CD4-positive, alpha-beta T cell treated with Interleukin-2 at 100 ng/mL for 4 hours (primary cell): ENCODE measurements around the gene NNAT.
"Not testable (repeated sequence)": the region's sequence is repeated elsewhere in the genome, so short reads cannot be mapped to it uniquely, and the experiment has no call there.

Experiments
- DNase-seq: peaks from one replicate; pipeline ENCODE4 v3.0.0-alpha.2; 2020; ENCODE audit warnings: low spot score

NNAT gene

GRCh38 chr20:37524859-37525708 is 4.0 kb downstream of the NNAT start:
- peak; percentile 52 for DNase-seq

- DNase-seq, result no peak
These were observed 4.8 kb downstream of the NNAT start for GRCh38 chr20:37525810-37526209.

- DNase-seq, result no peak
These were observed 5.3 kb downstream of the NNAT start for GRCh38 chr20:37526238-37526838.

GRCh38 chr20:37526839-37527637 is 6.0 kb downstream of the NNAT start:
- DNase-seq, result no peak

- DNase-seq, result peak; percentile 93
These were observed 6.8 kb downstream of the NNAT start, which contains the start of gene BLCAP for GRCh38 chr20:37527638-37528445. Gene BLCAP, minus strand, starts transcription at chr20:37527876. Its CDS starts 8,702 bp downstream, at chr20:37519174.

GRCh38 chr20:37528446-37529213 is 7.6 kb downstream of the NNAT start:
- no peak for DNase-seq

GRCh38 chr20:37529214-37529967 is 8.3 kb downstream of the NNAT start:
- DNase-seq, result no peak

GRCh38 chr20:37529968-37530600 is 9.0 kb downstream of the NNAT start:
- no peak for DNase-seq

- DNase-seq, result no peak
These were observed 9.6 kb downstream of the NNAT start for GRCh38 chr20:37530696-37531095.

GRCh38 chr20:37531856-37532255 is 10.8 kb downstream of the NNAT start:
- DNase-seq, result no peak

- DNase-seq, result no peak
These were observed 12.2 kb downstream of the NNAT start for GRCh38 chr20:37533154-37533715.

GRCh38 chr20:37534401-37535157 is 13.5 kb downstream of the NNAT start:
- peak; percentile 79 for DNase-seq

GRCh38 chr20:37535443-37536132 is 14.5 kb downstream of the NNAT start:
- no peak for DNase-seq

GRCh38 chr20:37537505-37537904 is 16.5 kb downstream of the NNAT start:
- DNase-seq, result no peak

- no peak for DNase-seq
These were observed 17.0 kb downstream of the NNAT start for GRCh38 chr20:37538003-37538402.

GRCh38 chr20:37539424-37539823 is 18.4 kb downstream of the NNAT start:
- no peak for DNase-seq

- DNase-seq, result no peak
These were observed 19.0 kb downstream of the NNAT start for GRCh38 chr20:37540001-37540400.

- not testable (repeated sequence) for DNase-seq
These were observed 19.8 kb downstream of the NNAT start for GRCh38 chr20:37540838-37541237.
